Stimulated activated CD8-positive, alpha-beta memory T cell treated with anti-CD3 and anti-CD28 coated beads, Interleukin-7, amount 100 ng/mL, for 4 hours (primary cell): ENCODE data around the gene ZNF624.

ENCODE experiments used
- DNase-seq, 2 donors: peaks; one replicate each; pipeline ENCODE4 v3.0.0-alpha.2; 2020; ENCODE audit warnings: low read depth in 2 of 2

ZNF624 gene

DNA sequence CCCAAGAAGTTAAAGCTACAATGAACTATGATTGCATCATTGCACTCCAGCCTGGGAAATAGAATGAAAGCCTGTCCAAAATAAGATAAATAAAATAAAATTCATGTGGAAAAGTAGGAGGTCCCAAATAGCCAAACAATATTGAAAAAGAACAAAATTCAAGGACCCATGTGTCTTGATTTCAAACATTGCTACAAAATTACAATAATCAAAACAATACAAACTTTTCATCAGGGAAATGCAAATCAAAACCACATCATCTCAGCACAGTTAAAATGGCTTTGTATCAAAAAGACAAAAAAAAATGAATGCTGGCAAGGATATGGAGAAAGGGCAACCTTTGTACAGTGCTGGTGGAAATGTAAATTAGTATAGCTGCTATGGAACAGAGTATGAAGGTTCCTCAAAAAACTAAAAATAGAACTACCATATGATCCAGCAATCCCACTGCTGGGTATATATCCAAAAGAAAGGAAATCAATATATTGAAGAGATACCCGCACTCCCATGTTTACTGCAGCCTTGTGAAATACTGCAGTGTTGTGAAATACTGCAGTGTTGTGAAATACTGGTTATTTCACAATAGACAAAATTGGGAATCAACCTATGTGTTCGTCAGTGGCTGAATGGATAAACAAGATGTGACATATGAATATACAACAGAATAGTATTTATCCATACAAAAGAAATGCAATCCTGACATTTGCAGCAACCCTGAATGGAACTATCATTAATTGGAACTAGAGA lies 60.1 kb downstream of the ZNF624 start:
- DNase-seq, result no peak

DNA sequence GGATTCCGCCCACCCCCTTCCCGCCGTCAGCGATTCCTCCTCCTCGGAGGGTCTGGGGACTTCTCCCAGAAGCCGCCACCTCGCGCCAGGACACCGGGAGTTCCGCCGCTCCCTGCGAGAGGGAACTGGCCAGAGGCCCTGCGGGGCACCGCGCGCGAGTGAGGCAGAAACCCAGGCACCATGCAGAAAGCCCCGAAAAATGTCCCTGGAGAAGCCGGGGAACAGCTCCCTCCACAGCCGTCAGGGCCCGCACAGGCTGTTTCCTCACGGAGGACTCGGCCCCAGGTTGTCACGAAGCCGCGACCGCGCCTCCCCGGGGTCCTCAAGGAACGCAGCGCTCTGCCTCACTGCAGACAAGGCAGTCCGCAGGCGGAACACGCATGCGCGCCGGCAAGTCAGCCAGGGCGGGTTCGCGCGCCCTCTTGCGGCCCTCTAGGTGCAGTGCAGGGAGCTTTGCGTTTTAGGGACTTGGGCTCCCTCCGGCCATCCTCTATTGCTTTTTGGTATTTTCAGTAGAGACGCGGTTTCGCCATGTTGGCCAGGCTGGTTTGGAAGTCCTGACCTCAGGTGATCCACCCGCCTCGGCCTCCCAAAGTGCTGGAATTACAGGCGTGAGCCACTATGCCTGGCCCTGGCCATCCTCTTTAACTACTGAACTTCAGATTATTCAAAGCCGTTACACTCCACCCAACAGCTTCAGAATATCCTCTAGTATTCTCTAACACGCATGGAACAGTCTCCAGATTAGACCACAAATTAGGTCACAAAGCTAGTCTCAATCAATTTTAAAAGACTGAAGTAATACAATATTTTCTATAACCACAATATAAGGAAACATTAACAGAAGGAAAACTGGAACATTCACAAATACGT lies 64.3 kb downstream of the ZNF624 start:
- peak; percentile 85 to 88 for DNase-seq

DNA sequence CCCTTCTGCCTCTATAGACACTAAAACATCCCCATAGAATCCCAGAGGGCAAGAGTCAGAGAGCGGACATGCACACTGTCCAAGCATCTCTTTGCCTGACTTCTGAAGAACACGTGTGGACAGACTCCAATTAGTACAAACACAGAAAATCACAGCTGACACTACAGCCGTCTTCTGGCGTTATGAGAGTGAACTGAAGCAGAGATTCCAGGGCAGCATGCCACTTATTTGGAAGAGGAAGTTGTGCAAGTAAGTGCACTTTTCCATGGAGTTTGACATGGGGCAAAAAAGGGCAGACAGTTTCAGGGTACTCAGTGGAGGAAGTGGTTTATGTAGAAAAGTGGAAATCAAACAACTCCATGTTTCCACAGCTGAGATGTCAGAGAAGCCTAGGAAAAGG lies 67.9 kb downstream of the ZNF624 start:
- DNase-seq, result no peak

DNA sequence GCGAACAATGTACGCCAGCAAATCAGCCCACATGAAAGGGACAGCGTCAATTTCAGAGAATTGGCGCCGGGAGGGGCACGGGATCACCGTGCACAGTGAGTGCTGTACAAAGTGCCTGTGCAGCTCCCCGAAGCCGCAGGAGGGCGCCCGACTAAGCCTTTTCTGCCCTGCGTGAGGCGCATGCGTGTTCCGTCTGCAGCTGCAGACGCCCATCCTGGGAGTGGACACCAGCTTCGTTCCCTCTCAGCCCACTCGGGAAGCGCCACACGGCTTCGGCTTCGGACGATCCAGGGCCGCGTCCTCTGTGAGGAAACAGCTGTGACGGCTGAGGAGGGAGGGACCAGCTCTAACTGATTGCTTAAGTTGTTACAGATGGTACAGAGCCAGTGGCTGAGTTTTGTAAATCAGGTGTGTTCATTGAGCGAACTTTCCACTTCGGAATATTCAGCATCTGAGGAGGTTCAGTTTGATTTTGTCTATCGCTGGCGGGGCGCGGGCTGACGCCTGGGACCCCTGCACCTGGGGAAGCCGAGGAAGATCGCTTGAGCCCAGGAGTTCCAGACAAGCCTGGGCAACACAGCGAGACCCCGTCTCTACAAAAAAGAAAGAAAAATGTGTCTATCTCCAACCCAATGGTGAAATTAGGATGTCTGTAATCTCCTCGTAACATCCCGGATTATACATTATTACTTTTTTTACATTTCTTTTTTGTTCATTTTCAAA lies 69.2 kb downstream of the ZNF624 start:
- DNase-seq, result peak; percentile 85 to 87

DNA sequence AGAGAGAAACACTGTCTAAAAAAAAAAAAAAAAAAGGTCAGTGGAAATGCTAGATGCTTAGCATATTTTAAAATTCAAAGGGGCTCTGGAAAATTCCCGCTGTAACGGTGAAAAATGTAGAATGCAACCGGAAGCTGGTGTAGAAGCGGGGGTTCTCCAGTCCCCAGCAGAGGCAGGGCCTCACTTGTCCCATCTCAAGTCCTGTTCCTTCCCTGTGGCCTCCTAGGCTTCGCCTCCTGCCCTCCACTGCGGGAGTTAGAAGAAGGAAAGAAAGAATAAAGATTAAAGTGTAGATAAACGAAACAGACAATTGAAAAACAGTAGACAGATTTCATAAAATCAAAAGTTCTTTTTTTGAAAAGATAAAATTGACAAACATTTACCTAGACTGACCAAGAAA lies 69.9 kb downstream of the ZNF624 start:
- DNase-seq, result no peak

DNA sequence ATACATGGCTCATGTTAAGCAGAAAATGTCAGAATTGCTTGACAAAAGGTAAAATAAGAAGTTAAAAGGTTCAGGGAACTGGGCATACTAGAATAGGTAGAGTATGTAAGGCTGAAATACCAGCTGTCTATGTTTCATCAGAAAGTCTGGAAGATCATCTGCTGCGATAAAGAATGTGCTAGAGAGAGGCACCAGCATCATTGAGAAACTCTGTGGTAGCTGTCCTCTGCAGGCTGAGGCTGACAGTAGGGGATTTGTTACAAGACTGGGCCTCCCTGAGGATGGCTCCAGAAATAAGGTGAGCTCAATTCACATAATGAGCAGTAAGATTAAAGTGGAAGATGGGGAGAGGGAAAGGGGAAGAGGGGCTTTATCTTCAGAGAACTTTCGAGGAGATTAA lies 80.2 kb downstream of the ZNF624 start:
- DNase-seq, result no peak
